ENCODE measurements around the gene RPTOR.
A peak's percentile ranks its signal among the peaks of the same experiment; 100 is the strongest.

RPTOR gene

DNA sequence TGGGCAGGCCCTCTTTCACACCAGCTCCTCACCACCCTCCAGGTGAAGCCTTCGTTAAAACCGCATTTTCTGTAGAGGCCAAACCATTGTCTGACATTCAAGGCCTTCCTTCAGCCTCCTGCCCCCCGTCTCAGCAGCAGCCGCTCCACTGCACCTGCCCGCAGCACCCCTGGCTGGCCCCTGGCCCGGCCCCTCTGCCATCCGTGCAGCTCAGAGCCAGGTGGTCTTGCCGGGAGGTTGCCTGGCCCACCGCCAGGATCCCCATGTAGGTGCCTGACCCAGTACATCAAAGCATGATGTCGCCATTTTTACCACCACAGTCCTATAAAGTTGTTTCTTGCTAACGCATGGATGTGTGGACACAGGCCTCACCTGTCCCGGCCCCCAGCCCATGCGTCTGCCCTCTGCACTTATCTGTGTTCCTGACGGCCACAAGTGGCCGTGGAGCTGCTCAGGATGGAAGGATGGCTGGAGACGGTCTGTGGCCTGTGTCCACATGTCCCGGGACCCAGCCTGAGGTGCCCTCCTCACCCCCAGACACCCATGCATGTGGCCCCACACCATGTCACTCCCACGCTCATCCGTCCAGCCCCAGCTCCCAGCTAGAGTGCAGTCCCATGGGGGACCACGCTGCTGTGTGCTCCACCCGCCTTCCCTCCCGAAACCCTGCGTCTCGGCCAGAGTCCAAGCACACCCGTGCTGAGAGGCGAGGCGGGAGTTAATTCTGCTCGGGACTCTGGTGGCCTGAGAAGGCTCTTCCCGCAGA lies 357.7 kb downstream of the RPTOR start:
- DNase-seq: no peak

DNA sequence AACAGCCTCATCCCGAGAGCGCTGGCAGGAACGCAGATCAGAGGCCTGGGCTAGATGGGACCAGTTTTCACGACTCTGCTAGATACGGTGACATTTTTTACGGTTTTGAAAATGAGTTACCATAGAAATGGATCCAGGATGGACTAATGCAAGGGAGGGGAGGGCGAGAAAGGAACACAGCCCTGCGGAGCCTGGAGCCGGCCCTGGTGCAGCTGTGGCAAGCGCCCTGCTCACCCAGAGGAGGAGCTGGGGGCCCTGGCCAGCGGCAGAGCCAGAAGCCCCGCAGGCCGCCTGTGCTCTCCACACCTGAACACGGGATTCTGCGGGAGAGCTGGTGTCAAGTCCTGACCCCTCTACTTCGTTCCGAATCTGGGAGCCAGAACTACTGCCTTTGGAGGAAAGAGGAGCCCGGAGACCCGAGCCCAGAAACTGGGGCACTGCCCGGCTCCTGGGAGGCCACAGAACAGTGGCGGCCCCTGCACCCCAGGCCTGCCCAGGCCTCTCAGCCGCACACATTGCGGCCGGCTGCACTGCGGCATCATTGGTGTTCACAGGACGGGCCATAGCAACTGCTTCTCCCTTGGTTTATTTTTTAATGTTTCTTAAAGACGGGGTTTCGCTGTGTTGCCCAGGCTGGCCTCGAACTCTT lies 358.4 kb downstream of the RPTOR start:
- DNase-seq: no peak

DNA sequence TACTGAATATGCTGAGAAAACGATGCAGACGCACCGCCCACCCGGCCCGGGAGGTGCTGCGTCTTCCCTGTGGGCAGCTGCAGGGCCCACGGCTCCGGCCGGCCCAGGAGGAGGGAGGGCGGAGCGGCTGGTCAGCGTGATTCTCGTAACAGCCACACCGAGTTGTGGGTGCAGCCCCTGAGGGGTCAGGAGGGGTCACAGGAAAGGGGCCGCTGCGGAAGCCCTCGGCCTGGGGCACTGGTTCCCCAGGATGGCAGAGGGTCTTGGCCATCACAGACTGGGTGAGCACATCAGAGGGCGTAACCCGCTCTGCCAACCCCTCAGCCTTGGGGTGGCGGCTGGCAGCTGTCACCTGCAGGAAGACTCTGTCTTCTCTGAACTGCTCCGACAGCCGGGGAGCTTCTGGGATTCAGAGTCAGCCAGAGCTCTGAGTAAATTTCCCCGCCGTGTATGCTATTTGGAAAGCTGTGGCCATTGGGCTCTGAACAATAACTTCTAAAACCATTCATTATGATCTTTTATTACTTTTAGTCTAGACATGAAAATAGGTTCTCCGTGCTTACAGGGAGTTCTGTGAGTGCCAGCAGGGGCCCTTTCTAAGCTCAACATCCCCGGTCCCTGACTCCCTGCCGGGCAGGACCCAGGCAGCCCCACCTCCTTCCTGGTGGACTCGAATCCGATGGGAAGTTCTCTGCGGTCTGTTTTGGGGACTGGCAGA lies 359.6 kb downstream of the RPTOR start:
- DNase-seq: peak in 2 of 3 experiments; percentile 52 to 77

DNA sequence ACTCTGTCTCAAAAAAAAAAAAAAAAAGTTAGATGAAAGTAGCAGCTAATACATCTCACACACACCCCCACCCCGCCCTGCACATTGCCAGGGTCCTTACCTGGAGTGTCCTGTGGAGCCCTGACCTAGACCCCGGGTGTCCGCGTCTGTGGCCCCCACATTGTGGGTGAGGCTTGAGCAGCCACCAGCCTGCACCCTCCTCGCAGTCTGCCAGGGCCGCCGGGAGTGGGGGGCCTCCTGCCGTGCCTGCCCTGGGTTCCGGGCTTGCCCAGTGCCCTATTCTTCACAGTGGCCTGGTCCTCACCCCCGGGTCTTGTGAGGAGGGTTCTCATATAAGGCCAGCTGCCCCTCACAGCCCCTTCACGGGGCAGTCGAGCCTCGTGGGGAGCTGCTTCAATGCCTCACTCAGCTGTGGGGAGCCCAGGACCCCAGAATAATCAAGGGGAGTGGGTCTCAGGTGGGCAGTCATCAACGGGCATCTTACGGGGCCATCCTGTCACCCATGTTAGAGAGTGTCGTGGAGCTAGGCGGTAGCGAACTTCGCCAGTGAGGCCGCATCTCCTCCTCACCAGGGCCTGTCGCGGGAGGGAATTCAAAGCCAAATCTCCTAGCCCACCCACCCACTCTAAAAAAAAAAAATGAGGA lies 361.1 kb downstream of the RPTOR start:
- no peak for DNase-seq

DNA sequence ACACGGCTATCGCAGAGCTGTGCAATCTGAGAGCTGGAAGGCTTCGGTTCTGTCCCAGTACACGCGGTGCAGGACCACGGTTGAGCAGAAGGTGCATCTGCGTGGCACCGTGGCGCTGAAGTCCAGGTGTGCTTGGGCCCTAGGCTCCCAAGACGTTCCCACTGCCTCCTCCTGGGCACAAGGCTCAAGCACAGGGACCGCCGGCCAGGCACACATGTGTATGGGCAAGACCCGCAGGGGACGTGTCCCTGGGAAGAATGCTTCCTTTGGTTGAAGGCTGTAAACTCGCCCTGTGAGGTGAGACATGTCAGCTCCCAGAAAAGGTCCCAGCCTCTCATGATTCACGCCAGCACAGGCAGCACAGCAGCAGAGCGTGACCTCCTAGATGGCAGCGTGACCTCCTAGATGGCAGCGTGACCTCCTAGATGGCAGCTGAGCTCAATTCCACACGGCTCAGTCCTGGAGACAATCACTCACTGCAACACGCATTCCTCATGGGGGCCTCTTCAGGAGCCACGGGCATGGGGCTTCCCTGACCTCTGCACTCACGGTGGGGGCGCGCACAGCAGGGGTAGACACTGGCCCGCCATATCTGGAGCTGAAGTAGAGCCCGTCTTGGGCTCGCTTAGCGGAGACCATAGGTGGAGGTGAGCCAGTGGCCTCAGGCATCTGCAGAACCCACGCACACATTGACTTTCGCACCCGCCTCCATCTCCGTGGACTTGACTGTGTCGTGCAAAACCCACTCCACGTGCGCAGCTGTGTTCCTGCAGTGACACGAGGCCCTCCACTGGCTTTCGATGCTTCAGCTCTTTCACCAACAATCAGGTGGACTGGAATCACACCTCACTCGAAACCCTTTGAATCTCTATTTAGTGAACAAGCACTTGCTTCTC lies 362.0 kb downstream of the RPTOR start:
- no peak for DNase-seq

DNA sequence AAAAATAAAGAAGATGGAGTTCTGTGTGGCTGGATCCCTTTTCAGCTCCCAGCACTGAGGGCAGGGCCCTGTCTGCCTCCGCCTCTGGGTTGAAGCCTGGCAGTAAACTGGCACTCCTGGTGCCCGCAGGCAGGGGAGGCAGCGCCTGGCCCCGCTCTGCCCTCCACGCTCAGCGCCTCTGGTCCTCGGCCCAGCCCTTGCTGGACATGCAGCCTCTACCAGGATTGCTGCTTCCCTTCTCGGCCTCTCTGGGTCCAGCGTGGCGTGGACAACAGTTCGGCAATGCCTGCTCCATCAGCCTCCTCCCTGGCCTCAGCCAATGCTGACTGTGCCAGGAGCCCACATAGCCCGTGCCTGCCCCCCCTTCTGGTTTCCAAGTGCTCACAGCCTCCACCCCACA lies 362.6 kb downstream of the RPTOR start:
- no peak for DNase-seq

DNA sequence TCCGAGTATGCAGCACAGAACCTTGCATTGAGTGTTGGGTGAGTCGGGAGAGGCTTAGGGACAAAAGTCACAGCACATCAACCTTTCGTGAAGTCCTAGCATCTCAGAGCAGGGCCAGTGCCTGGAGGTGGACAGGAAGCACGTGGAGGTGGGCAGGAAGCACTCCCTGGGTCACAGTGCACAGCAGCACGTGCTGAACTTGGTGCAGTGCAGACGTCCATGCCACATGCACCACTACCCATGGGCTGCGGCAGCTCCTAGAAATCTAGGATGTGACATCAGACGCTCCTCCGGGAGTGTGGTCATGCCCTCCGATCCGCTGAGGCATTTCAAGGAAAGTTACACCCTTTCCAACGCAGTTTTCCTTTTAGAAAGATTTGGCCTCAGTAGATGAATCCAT lies 363.6 kb downstream of the RPTOR start:
- no peak for DNase-seq

DNA sequence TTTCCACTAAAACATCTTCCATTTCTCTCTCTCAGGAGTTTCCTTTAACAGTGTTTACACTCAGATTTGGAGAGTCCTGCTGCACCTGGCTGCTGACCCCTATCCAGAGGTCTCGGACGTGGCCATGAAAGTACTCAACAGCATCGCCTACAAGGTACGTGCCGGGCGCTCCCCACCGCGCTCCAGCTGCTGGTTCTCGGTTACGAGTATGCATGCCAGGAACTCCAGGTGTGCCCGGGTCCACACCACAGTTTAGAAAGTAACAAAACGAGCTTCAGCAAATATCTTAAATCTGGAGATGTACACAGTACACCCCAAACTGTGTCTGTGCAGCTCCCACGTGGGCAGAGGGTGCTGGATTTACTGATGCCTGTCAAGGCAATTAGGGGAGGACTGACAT lies 364.1 kb downstream of the RPTOR start:
- peak in 2 of 3 experiments; percentile 10 to 24 for DNase-seq

DNA sequence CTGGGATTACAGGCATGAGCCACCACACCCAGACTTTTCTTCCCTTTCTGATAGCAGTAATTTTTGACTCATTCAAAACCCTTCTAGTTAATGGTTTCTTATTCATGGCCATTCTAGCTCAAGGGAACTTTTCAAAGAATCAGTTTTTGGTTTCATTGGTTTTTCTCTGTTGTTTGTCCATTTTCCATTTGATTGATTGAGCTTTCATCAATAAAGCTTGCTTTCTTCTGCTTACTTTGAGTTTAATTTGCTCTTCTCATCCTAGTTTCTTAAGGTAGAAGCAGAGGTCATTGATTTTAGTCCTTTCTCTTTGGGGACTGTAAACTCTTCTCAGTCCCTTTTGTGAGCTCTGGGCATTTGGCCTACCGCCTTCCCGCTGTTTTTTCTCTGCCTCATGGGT lies 365.0 kb downstream of the RPTOR start:
- DNase-seq: no peak

DNA sequence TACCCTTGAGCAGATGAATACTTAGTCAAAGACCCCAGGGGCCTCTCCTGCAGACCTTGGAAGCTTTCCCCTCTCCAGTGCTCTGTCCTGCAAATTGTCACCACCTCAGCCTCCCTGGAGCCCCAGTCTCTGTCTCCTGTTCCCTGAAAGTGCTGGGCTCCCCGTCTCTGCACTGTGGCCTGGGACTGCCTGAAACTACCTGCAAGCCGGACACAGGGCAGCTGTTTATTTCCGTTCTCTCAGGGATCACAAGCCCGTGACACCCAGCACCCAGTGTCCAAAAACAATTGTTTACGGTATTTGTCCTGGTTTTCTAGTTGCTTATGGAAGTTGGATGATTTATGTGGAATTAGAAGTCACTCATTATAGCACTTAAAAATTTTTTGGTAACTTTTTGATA lies 365.4 kb downstream of the RPTOR start:
- no peak for DNase-seq

DNA sequence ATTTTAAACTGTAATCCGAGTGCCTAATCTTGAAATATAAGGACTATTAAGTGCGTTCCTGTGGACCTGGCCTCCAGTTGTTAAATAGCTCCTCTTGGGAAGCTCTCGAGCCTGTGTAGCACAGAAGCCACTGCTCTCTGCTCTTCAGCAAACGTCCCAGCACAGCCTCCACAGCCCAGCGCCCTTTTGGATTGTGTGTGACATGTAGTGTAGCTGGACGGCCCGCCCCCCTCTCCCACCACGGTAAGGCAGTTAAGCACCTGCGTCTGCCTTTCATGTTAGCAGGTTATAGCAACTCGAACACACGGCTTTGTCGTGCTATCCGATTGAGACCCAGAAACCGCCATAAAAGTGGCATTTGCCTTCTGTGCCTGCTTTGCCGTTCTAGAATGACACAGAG lies 367.8 kb downstream of the RPTOR start:
- DNase-seq: no peak

DNA sequence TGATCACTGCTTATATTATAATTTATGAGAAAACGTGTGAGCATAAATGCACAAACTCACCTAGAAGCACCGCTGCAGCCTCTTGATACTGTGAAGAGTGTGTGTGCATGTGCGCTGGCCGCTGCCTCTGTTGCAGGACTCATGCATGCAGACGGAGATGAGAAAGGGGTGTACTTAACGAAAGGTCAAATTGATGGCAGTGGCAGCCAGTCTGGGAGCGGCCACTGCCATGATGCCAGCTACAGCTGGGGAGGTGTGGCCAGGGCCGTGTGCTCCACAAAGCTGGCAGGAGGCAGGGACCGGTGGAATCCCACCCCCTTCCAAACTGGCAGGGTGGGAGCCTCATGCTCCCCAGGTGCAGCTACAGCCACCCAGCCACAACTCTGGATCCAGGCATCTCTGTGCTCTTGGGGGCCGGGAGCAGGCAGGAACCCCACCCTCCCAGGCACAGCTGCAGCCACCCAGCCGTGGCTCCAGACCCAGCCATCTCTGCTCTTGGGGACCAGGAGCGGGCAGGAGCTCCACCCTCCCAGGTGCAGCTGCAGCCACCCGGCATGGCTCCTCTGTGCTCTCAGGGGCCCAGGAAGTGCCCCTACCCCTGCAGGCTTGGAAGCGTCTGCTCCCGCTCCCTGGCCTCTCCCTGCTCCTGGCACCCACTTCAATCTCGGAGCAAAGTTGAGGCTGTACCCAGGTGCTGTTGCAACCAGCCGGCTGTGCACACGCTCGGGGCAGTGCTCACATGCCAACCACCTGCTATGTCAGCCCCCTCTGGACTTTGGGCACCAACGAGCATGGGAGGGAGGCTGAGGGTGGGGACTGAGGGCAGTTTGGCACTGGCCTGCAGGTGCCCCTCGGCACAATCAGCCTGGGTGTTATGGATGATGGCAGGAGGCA lies 369.5 kb downstream of the RPTOR start:
- no peak for DNase-seq

DNA sequence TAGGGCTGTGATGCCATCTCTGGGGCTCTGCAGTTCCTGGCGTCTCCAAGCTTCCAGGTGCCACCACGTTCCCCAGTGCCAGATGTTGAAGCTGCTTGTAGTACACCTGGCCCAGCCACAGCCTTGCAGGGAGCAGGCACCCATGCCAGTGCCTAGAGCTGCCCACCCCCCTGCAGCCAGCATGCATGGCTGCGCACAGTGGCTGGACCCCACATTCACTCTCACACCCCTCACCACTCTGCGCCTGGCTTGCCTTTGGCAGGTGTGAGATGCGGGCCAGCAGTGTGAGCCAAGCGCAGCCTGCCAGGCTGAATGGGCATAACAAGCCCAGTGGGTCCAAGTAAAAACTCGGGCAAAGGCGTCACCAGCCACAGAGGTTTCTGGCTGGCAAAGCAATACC lies 371.6 kb downstream of the RPTOR start:
- DNase-seq: no peak

DNA sequence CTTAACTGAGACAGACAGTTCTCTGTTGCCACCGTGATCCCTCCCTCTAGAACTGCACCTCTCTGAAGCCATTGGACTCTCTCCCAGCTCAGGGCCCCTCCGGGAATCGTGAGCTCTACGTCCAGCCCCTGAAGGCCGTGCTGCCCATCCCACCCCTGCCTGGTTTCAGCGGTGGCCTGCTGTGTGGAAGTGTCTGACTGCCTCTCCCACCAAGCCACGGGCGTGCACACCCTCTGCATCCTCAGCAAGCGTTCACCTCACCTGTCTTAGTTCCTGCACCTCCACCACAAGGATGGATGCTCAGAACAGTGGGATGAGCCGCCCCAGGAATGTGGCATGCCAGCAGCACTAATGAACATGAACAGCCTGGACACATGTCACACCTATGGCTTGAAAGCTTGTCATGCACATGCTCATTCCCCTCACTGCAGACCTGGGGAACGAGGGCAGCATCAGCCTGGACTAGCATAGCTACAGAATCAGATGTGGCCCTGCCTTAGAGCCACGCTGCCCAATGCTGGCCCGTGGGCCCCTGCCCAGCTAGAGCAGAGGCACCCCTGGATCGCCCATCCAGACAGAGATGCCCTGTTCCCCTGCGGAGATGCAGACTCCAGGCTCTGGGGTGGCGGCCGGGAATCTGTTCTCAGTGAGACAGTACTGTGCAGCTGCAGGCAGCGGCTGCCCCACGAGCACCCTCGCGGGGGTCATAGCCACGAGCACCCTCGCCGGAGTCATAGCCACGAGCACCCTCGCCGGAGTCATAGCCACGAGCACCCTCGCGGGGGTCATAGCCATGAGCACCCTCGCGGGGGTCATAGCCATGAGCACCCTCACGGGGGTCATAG lies 373.3 kb downstream of the RPTOR start:
- no peak for DNase-seq

DNA sequence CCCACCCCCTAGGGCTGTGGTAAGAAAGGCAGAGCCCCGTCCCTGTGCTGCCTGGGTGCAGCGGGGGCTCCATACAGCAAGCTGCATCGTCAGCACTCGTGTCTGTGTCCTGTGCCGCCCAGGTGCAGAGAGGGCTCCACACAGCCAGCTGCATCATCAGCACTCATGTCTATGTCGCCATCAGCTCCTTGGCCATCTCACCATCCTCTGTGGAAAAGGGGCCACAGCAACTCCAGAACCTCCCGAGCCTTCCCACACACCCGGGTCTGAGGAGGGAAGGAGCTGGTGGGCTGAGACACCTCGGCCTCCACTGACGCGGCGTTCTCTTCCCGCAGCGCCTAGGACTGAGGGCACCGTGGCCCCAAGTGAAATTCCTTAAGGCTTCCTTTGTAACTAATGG lies 374.1 kb downstream of the RPTOR start:
- no peak for DNase-seq

DNA sequence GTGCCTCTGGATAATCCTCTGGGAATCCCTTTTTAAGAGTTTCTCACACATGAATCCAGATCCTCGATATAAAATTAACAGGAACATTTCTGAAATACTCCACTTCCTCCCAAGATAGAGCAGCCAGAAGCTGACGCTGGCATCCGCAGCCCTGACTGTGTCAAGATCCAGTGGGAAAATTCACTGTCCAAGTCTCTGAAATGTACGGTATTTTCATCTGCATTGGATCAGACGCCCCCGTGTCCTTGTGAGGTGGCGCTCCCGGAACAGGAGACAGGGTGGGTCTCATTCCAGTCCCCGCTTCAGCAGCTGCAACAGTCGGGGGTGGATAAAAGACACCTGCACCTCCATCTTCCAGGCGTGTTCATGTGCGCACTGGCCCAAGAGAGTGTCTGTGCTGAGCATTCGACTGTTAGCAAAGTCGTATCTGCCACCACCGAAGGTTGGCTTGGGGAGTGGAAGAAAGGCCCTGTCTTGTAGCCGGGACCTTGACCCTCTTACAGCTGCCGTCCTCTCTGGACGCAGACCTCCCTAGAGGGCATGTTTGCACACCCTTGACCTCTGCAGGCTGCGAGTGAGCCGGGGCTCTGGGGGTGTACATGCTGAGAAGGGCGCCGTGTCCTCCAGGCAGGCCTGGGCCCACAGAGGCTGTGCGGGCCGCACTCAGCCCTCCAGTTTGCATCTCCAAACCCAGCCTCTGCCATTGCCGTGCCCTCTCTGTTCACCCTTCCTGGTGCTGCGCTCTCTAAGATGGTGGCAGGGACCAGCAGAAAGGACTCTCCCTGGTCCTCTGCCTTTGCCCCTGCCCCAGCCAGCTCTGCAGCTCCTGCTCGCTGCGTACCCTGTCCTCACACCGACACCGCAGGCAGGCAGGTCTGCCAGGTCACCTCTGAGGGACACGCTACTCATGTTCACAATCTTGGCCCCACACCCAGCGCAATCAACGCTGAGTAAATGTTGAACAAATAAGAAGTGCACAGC lies 375.0 kb downstream of the RPTOR start:
- DNase-seq: peak in 1 of 3 experiments; percentile 48

DNA sequence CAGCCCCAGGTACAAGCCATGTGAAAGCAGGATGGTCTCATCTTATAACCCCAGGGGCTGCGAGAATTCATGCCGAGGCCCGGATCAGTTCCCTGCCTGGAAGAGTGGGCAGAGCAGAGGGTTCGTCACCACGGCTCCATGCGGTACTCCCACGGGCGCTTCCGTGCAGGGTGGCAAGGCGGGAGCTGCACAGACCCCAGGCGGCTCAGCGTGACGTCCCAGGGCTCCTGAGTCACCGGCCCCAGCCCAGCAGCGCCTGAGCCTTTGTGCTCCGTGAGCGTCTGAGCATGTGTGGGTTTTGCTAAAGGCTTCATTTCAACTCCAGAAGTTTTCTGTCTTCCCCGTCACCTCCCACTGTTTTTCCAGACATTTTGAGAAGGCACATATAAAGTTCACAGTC lies 375.8 kb downstream of the RPTOR start:
- DNase-seq: no peak

DNA sequence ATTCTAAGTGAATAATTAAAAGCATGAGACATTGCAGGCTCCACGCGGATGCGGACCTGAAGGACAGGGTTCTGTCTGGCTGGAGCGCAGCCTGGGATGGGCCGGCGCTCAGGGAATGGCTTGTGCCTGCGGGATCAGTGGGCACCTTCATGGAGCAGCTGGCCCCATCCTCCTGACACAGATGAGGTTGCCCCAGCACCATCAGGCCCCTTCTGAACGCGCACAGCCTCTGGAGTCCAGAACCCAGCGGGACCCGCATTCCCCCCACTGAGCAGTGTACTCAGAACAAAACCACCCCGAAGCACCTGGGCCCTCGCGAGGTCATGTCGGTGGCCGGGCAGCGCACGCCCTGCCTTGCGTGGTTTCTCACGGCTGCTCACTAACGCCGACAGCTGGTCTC lies 376.5 kb downstream of the RPTOR start:
- no peak for DNase-seq

All from NCI-H1417 (cell line).